ENCODE results near the gene TNRC6C.

DNA sequence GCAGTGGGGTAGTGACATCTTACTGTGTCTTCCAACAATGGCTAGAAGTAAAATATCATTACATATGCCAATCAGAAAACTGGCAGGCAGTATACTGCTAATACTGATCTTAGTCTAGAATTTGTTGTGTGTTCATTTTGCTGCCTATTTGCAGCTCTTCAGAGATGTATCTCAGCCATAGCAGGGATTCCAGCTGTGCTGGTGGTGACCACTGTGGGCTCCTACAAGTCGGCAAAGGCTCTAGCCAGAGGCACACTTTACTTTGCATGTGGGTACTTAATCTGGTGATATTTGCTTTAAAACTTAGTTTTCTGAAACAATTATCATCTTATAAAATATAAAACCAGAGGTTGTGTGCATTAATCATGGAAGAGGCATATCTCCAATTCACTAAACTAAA lies 100.1 kb downstream of the TNRC6C start:
- TF ChIP-seq EP300 (IDR thresholded peaks at IDR 0.05), result no peak
- TF ChIP-seq CTCF (IDR thresholded peaks at IDR 0.05), result no peak
- TF ChIP-seq POLR2A (IDR thresholded peaks at IDR 0.05), result no peak
